Dedifferentiated amniotic fluid mesenchymal stem cell (primary cell): ENCODE data around the gene PLCG2.
"Not testable (repeated sequence)": the region's sequence is repeated elsewhere in the genome, so short reads cannot be mapped to it uniquely, and the experiment has no call there.

Experiments used
- DNase-seq: peaks from one replicate; pipeline ENCODE4 v3.0.0-alpha.2; 2016; ENCODE audit errors: extremely low spot score

Gene PLCG2

GRCh38 chr16:81778861-81779535 lies at the start of gene PLCG2:
TSS of gene PLCG2 (plus strand) at chr16:81779291. CDS start at chr16:81785990, 6,699 bp downstream.
- DNase-seq = no peak

DNA sequence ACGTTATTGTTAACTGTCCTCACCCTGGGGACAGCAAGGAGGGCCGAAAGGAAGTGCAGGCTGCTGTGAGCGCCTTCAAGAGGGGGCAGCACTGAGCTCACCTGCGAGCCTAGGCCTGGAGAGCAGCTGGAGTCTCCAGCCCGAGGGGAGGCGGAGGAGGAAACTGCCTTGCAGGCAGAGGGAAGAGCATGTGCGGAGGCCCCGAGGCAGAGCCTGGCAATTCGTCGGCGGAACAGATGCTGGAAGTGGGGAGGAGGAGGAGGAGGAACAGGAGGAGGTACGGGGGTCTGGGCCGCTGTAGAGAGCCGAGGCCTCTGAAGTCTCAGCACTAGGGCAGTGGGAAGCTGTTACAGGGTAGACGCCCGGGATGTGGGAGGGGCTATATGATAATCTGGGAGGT lies 49.6 kb upstream of the PLCG2 start:
- DNase-seq = no peak

DNA sequence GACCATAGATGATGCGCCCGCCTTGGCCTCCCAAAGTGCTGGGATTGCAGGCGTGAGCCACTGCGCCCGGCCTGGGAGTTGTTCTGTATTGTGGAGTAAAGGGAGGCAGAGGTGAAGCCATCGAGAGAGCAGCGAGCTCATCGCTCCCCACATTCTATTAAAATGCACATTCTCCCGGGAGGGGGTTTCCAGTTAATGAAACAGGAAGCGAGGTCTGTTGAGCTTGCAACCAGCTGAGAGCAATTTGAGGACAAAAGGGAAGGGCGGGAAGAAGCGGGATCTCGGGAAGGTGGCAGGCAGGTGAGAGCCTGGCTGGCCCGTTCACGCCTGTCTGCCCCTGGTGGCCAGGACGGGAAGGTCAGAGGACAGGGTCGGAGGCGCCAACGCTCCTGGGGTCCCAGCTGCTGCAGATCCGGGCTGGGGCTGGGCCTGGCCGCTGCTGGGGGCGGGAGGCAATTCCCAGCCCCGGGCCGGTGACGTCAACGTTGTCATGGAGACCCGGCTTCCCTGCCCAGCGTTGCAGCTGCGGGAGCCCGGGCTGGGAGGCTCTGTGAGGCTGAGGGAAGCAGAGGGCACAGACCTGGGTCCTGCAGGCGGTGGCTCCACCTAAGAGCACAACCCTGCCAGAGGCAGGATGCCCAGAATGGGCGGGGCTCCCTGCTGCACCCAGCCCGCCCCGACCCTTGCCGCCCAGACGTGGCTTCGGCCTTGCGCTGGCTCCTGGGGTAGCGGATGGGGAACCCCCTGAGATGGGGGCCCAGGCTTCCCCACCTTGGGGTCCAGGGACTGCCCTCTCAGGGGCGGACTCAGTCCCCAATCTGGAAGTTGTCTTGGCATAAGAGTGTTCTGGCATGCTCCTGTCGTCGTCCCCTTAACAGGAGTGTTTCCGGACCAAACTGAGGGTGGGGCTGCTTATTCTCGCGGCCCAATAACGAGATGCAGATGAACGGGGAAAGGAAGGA lies 48.7 kb upstream of the PLCG2 start:
- peak; percentile 37 for DNase-seq

- no peak for DNase-seq
Measured at GRCh38 chr16:81731649-81732048, 47.4 kb upstream of the PLCG2 start.

- no peak for DNase-seq
Measured at GRCh38 chr16:81732699-81733098, 46.4 kb upstream of the PLCG2 start.

DNA sequence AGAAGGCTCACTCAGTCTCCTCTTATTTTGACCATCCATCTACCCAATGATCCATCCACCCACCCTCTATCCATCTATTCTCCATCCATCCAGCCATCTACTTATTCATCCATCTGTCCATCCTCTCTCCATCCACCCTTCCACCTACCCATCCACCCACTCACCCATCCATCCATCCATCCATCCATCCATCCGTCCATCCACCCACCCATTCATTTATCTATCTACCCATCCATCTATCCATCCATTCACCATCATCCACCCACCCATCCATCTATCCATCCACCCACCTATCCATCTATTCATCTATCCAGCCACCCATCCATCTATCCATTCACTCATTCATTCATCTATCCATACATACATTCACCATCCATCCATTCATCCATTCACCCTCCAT lies 45.8 kb upstream of the PLCG2 start:
- DNase-seq = no peak

DNA sequence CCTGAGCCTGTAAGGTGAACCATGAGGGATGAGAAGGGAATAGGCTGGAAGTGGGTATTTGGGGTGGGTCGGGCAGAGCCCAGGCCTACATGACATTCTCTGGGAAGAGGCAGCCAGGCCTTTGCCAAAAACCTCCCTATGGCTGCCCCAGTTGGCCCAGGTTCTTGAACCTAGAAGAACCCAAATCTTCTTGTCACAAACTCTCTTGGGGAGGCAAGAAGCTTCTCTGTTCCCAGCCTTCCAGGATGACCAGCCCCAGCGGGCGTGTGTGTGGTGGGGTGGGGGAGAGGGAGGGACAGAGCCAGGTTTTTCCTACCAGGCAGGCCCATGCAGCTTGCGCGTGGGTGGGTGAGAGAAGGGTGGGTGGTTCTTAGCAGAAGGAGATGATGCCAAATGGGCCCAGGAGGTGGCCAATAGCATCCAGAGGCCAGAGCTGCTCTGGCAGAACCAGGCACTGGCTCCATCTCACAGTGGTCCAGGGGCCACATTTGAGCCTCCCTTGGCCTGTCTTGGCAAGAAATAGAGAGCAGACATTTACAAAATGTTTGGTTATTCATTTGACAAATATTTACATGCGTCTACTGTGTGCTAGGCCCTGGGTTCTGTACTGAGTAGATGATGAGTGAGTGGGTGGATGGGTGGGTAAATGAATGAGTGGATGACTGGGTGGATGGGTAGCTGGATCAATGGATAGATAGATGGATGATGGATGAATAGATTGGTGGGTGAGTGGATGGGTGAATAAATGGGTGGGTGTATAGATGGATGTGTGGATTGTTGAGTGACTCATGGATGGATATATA lies 44.3 kb upstream of the PLCG2 start:
- no peak for DNase-seq

DNA sequence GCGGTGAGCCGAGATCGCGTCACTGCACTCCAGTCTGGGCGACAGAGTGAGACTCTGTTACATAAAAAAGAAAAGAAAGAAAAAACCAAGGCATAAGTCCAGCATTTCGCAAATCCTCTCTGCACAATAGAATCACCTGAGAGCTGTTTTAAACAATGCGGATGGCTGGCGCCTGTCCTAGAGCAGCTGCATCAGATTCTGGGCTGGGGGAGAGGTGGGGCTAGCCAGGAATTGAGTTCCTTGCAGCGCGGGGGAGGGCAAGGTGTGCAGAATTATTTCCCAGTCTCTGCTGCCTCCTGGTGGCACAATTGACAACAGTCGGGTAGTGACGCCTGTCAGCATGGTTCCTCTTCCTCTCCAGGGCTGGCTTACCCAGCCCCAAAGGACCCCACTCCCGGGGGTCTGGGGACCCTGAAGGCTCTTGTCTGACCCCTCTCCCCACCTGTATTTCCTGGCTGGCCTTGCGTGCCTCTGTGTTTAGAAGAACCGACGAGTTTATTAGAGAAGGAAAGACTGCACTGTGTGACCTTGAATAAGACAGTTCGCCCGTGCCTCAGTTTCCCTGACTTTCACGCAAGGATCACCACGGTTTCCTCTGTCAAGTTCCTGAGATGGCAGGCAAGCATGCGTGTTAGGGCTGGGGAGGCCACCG lies 41.1 kb upstream of the PLCG2 start:
- DNase-seq = peak; percentile 59

- no peak for DNase-seq
Measured at GRCh38 chr16:81738783-81739496, 40.2 kb upstream of the PLCG2 start.

DNA sequence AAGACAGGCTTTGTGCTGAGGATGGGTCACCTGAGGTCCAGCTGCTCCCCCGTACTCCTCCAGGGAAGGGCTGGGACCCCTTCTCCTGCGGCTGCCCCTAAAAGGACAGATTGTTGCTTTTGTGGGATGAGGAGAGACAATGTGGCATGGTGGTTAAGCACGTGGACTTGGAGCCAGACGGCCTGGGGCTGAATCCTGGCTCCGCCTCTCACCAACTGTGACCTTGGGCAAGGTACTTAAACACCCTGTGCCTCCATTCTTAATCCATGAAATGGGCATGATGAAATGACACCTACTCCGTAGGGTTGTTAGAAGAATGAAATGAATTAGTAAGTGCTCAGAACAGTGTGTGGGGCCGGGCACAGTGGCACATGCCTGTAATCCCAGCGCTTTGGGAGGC lies 39.6 kb upstream of the PLCG2 start:
- DNase-seq = no peak

DNA sequence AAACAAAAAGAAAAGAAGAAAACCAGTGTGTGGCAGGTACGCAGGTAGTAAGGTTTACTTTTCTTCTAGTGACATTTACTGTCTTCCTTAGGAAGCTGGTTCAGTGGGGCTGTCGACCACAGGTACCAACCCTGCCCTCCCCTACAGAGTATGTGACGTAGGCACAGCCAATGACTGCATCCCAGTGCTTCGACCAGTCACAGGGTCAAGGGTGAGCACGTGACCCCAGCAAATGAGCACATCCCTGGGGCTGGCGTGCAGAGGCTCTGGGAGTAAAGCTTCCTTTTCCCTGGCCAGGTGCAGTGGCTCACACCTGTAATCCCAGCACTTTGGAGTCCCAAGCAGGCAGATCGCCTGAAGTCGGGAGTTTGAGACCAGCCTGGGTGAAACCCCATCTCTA lies 38.9 kb upstream of the PLCG2 start:
- no peak for DNase-seq

- DNase-seq = not testable (repeated sequence)
Measured at GRCh38 chr16:81741430-81741770, 37.7 kb upstream of the PLCG2 start.

GRCh38 chr16:81744385-81744784 lies 34.7 kb upstream of the PLCG2 start:
- DNase-seq = no peak

GRCh38 chr16:81744911-81745310 lies 34.2 kb upstream of the PLCG2 start:
- no peak for DNase-seq

GRCh38 chr16:81745704-81746558 lies 33.2 kb upstream of the PLCG2 start:
- peak; percentile 37 for DNase-seq

DNA sequence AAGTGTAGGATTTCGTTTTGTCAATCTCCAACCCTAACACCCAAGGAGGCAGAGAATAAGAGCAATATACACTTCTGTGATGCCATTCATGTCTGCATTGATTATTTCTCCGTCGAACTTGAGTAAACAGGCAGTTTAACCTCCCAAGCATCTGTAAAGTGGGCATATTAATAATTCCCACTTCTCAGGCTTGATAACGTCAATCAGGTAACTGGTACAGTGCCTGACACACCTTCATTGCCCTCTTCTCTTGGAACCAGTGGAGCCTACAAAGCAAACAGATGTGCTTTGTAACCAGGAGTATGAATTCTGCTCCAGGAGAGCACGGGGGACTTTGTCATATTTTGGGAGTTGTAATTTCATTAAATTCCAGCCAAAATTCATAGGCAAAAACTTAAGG lies 32.5 kb upstream of the PLCG2 start:
- no peak for DNase-seq

DNA sequence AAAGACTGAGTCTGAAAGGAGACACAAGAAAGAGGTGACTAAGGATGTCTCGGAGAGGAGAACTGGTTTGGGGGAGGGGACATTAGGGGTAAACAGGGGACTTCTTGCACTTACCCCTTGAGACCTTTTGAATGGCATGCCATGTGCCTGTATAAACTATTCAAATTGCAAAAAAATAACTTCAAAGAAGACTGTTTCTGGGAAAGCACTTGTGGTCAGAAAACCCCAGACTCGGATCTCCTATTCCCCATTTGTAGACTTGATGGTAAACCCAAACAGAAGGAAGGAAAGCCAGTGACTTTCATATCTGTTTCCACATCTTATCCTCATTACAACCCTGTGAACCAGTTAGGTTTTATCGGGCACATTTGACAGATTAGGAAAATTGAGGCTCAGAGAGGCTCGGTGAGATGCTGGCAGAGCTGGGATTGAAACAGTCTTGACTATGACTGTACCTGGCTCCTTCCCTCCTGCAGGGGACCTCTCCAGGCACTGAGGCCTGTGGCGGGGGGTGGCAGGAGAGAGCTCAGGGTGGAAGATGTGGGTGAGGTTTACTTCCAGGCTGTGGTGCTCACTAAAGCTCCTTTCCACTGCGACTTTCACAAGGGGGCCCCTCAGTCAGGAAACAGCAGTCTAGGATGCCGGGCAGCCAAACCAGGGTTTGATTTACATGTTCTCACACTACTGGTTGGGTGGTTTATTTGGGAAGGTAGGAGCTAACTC lies 30.5 kb upstream of the PLCG2 start:
- DNase-seq = no peak

DNA sequence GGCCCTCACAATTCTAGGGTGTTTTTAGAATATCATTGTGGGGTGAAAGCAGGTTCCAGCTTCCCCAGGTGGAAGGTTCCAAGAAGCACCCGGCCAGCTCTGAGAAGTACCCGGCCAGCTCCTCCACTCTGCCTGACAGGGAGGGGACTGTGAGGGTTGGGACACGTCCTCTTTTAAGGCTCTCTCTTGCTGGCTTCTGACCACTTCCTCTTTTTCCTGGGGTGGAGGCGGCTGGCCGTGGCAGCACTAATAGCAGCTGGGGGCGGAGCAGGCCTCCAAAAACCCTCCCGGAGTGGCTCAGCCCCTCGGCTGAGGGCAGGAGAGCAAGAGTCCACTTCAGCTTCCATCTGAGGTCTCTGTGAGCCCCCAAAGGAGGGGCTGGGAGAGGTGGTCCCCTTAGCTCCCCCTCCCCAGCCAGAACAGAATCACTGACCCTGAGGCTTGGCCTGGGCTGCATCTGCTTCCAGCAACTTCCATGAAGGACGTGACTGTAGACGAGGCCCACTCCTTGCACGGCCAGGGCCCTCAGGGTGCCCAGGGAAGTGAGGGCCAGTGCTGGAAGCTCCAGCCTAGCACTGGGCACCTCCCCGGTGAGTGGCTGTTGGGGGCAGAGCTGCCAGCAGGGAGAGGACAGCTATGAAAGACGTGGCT lies 26.7 kb upstream of the PLCG2 start:
- no peak for DNase-seq

- no peak for DNase-seq
Measured at GRCh38 chr16:81752876-81753227, 26.2 kb upstream of the PLCG2 start.
